Mammary epithelial cell (primary cell): ENCODE measurements around the gene CLCN3.

Experiments
- CTCF ChIP-seq, 2 donors: IDR thresholded peaks in 1 of 2; conservative IDR thresholded peaks in 1 of 2; 2 replicates each; pipeline ENCODE4 v1.5.1; 2011 to 2012; ENCODE audit warnings: inconsistent platforms in 2 of 2, low read length in 2 of 2, mild to moderate bottlenecking in 2 of 2, control low read depth in 1 of 2, low read depth in 1 of 2; ENCODE audit not compliant: insufficient read depth in 1 of 2; ENCODE audit errors: extremely low read depth in 1 of 2
- EZH2 ChIP-seq: IDR thresholded peaks from 2 replicates; pipeline ENCODE4 v1.6.1; 2012; ENCODE audit warnings: low read length, inconsistent platforms, borderline replicate concordance

- no peak for TF ChIP-seq CTCF (conservative IDR thresholded peaks at IDR 0.05 in 1 of 2, IDR thresholded peaks at IDR 0.05 in 1 of 2; ENCODE audit: extremely low read depth in 1 of 2, insufficient read depth in 1 of 2, low read depth in 1 of 2, low read length in 2 of 2)
- TF ChIP-seq EZH2, result no peak
These were observed 40.6 kb downstream of the CLCN3 start for GRCh38 chr4:169660929-169661328.
